GM23248 (cell line): ENCODE measurements around the gene TSPAN3. TPM values are rescaled to one million over a fixed set of nuclear protein-coding genes. Genes with fewer than 3 reads are reported as not detected.

Source experiments
- DNase-seq: peaks from one replicate; pipeline ENCODE4 v3.0.0-alpha.2; 2015
- H2AFZ ChIP-seq: fragments of 200-600 bp; sonication (generic); 2 replicates; pipeline ENCODE4 v1.6.1; 2016; ENCODE audit warnings: antibody characterized with exemption
- H3F3A ChIP-seq: fragments of 200-600 bp; sonication (generic); 2 replicates; pipeline ENCODE4 v1.6.1; 2016; ENCODE audit warnings: mild to moderate bottlenecking, antibody characterized with exemption, mixed run types; ENCODE audit not compliant: insufficient read depth
- H3K27ac ChIP-seq: fragments of 200-600 bp; sonication (generic); 2 replicates; pipeline ENCODE4 v1.5.1; 2016; ENCODE audit warnings: mild to moderate bottlenecking
- H3K27me3 ChIP-seq: fragments of 200-600 bp; sonication (generic); replicated peaks from 2 replicates; pipeline ENCODE4 v1.6.1; 2016; ENCODE audit warnings: mild to moderate bottlenecking; ENCODE audit not compliant: insufficient read depth
- H3K36me3 ChIP-seq: fragments of 200-600 bp; sonication (generic); 2 replicates; pipeline ENCODE4 v1.6.1; 2016; ENCODE audit warnings: low read depth, mild to moderate bottlenecking
- H3K4me1 ChIP-seq: fragments of 200-600 bp; sonication (generic); 2 replicates; pipeline ENCODE4 v1.6.1; 2016; ENCODE audit warnings: mild to moderate bottlenecking; ENCODE audit not compliant: insufficient read depth
- H3K4me2 ChIP-seq: fragments of 200-600 bp; sonication (generic); one replicate; pipeline ENCODE4 v1.6.1; 2016; ENCODE audit warnings: mild to moderate bottlenecking; ENCODE audit not compliant: unreplicated experiment
- H3K4me3 ChIP-seq: fragments of 200-600 bp; sonication (generic); 2 replicates; pipeline ENCODE4 v1.5.1; 2016; ENCODE audit warnings: mild to moderate bottlenecking
- H3K79me2 ChIP-seq: fragments of 200-600 bp; sonication (generic); 2 replicates; pipeline ENCODE4 v1.6.1; 2016; ENCODE audit warnings: mild to moderate bottlenecking; ENCODE audit not compliant: insufficient read depth
- H3K9ac ChIP-seq: fragments of 200-600 bp; sonication (generic); 2 replicates; pipeline ENCODE4 v1.6.1; 2016; ENCODE audit warnings: mild to moderate bottlenecking
- H3K9me2 ChIP-seq: fragments of 200-600 bp; sonication (generic); 2 replicates; pipeline ENCODE4 v1.6.1; 2016; ENCODE audit warnings: mixed run types, mild to moderate bottlenecking, moderate library complexity; ENCODE audit not compliant: insufficient read depth
- H3K9me3 ChIP-seq: fragments of 200-600 bp; sonication (generic); one replicate; pipeline ENCODE4 v1.6.1; 2017; ENCODE audit warnings: low read depth
- H4K20me1 ChIP-seq: fragments of 200-600 bp; sonication (generic); 2 replicates; pipeline ENCODE4 v1.6.0; 2016; ENCODE audit not compliant: insufficient read depth
- EZH2 ChIP-seq: fragments of 200-600 bp; sonication (generic); IDR thresholded peaks from 2 replicates; pipeline ENCODE4 v1.6.1; 2018; ENCODE audit warnings: antibody characterized with exemption, mild to moderate bottlenecking; ENCODE audit not compliant: insufficient read depth, poor library complexity, severe bottlenecking
- EZH2phosphoT487 ChIP-seq: fragments of 200-600 bp; sonication (generic); IDR thresholded peaks from 2 replicates; pipeline ENCODE4 v1.6.1; 2018; ENCODE audit warnings: antibody characterized with exemption, moderate library complexity, mild to moderate bottlenecking, low read depth; ENCODE audit not compliant: insufficient read depth
- WGBS, 2 experiments: methylation state at CpG; one replicate each; pipeline ENCODE4 v1.1.6; 2015 to 2017; ENCODE audit warnings: low lambda C conversion rate in 2 of 2, low coverage in 1 of 2; ENCODE audit errors: missing lambda C conversion rate in 2 of 2; 5-methylcytosine and 5-hydroxymethylcytosine counted together
- in situ Hi-C: fragments of 300-500 bp; cut with MboI; formaldehyde crosslinking; loops from 2 replicates; pipeline ENCODE4 v1.15.0; 2020
- polyA plus RNA-seq: library from polyadenylated mRNA; unstranded; fragments of >200 nt; fragmentation: Nextera tagmentation; extraction: Ambion mirVana; gene quantifications from 2 replicates; pipeline ENCODE4 v1.2.1, GENCODE V29; 2016
- total RNA-seq: library from RNA; depleted of rRNA; stranded (reverse); fragments of >200 nt; shearing (Covaris generic); gene quantifications from 2 replicates; pipeline ENCODE4 v1.2.3, GENCODE V29; 2014

Gene TSPAN3
- total and polyA plus RNA-seq, 2 experiments from 2014 or later, result 307 to 321 TPM

DNA sequence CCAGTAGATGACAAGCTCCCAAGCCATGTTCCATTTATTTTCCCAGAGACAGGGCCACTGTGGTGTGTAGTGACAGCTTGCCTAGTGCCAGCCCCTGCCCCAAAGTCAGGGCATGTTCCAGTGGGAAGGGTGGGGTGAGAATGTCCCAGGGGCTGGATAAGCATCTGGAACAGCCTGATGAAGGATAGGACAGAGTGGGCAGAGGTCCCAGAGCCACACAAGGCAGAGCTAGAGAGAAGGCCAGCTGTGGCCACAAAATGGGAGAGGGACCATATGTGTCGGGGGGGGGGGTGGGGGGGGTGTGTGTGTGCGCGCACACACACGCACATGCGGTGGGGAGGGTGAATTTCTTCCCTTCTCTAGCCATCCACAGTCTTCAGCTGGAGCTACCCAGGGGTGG lies 27.0 kb upstream of the TSPAN3 start:
- no peaks in the 10 kb centered on the region for H3K4me1 ChIP-seq
- H3K27ac ChIP-seq, result no peak overlapping the region
- H3K9me2 ChIP-seq, result no peaks in the 10 kb centered on the region
- TF ChIP-seq EZH2 (no peak), EZH2phosphoT487 (no peak)
- no peak overlapping the region for H3K4me3 ChIP-seq
- no peak for DNase-seq
- H2AFZ ChIP-seq, result no peak overlapping the region
- WGBS, 2 experiments, result 92% methylated on average over 5 of the region's 5 CpGs; no CpG with 5 or more reads in 1 of the 2 experiments
- H3K9ac ChIP-seq, result no peak overlapping the region
- no peaks in the 10 kb centered on the region for H3K9me3 ChIP-seq
- no peaks in the 10 kb centered on the region for H3K79me2 ChIP-seq
- no peak overlapping the region for H3K4me2 ChIP-seq
- no peaks in the 10 kb centered on the region for H3F3A ChIP-seq
- H3K27me3 ChIP-seq, result no peaks in the 10 kb centered on the region
- H4K20me1 ChIP-seq, result no peaks in the 10 kb centered on the region
- H3K36me3 ChIP-seq, result no peaks in the 10 kb centered on the region
- in situ Hi-C loops, result no loop called here

DNA sequence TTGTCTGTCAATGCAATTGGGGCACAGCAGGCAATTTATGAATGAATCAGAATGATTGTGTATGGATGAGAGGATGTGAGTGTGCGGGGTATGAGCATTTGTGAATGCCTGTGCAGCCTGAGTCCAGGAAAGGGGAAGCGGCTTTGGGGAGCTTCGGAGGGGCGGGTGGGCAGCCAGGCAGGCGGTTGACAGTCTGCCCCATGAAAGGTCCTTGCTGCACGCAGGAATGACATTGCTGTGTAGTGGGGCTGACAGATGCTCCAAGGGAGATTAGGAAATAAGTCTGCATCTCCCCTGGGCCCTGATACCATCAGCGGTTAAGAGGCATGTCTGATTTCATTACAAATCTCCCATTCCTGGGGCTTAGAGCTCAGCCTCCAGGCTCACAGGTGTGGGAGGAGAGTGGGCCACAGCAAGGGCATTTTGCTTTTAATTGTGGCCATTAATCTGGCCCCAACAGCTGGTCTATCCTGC lies 26.4 kb upstream of the TSPAN3 start:
- in situ Hi-C loops, result no loop called here
- WGBS, 2 experiments, result 96 to 100% methylated on average over 3 to 7 of the region's 7 CpGs
- no peak overlapping the region for H3K4me2 ChIP-seq

DNA sequence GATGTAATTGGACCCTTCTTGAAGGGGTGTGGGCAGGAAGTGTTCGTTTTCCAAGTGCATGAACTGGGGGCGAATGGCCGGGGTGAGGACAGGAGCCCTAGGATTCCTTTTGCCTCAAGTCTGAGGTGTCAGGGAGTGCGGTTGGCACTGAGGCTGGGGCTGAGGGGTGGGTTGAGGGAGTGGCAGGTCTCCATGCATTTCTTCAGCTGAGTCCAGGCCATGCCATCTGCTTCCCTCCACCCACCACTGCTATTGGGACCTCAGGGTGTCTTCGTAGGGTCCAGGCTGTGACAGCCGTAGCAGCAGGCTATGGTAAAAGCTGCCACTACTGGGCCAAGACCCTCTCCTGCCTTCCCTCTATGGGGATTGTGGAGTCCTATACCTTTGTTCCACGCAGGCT lies 25.6 kb upstream of the TSPAN3 start:
- Histone ChIP-seq H3K27me3 (no peaks in the 10 kb centered on the region), H3K4me2 (no peak overlapping the region), H2AFZ (no peak overlapping the region), H3F3A (no peaks in the 10 kb centered on the region), H3K9me2 (no peaks in the 10 kb centered on the region), H3K9ac (no peak overlapping the region), H3K79me2 (no peaks in the 10 kb centered on the region), H3K4me3 (no peak overlapping the region), H3K27ac (no peak overlapping the region), H4K20me1 (no peaks in the 10 kb centered on the region), H3K9me3 (no peaks in the 10 kb centered on the region), H3K36me3 (no peaks in the 10 kb centered on the region), H3K4me1 (no peaks in the 10 kb centered on the region)
- TF ChIP-seq EZH2phosphoT487 (no peak), EZH2 (no peak)
- no peak for DNase-seq
- in situ Hi-C loops, result no loop called here
- 90 to 93% methylated on average over 7 of the region's 7 CpGs for WGBS, 2 experiments

More for the DNA sequence above, 26.4 kb upstream of the TSPAN3 start:
- no peak overlapping the region for H3K4me3 ChIP-seq
- H3F3A ChIP-seq, result no peaks in the 10 kb centered on the region
- no peak overlapping the region for H3K27ac ChIP-seq
- no peaks in the 10 kb centered on the region for H3K4me1 ChIP-seq
- no peak overlapping the region for H2AFZ ChIP-seq
- no peak for DNase-seq
- H3K79me2 ChIP-seq, result no peaks in the 10 kb centered on the region
- no peaks in the 10 kb centered on the region for H3K9me2 ChIP-seq
- no peak for TF ChIP-seq EZH2phosphoT487
- H3K27me3 ChIP-seq, result no peaks in the 10 kb centered on the region
- no peak overlapping the region for H3K9ac ChIP-seq
- no peaks in the 10 kb centered on the region for H3K9me3 ChIP-seq
- no peaks in the 10 kb centered on the region for H3K36me3 ChIP-seq
- H4K20me1 ChIP-seq, result no peaks in the 10 kb centered on the region

DNA sequence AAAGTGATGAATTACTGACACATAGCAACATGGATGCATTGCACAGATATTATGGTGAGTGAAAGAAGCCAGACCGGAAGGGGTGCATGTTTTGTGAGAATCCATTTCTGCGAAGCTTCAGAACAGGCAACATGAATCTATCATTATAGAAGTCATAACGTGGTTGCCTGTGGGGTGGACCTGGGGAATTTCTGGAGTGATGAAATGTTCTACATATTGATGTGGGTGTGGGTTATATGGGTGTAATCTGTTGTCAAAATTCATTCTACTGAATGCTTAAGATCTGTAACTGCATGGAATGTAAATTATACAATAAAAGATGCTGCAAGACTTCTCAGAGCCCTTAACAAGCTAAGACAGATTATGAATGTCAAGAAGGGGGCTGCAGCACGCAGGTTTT lies 25.2 kb upstream of the TSPAN3 start:
- Histone ChIP-seq H3K4me2 (no peak overlapping the region), H3K4me3 (no peak overlapping the region), H3K4me1 (no peaks in the 10 kb centered on the region), H3K9ac (no peak overlapping the region), H3F3A (no peaks in the 10 kb centered on the region), H2AFZ (no peak overlapping the region), H3K27me3 (no peaks in the 10 kb centered on the region), H3K36me3 (no peaks in the 10 kb centered on the region), H4K20me1 (no peaks in the 10 kb centered on the region), H3K9me3 (no peaks in the 10 kb centered on the region), H3K79me2 (no peaks in the 10 kb centered on the region), H3K27ac (no peak overlapping the region), H3K9me2 (no peaks in the 10 kb centered on the region)
- in situ Hi-C loops, result no loop called here
- TF ChIP-seq EZH2phosphoT487, result no peak
- no peak for TF ChIP-seq EZH2
- WGBS, 2 experiments, result 57 to 68% methylated on average over 4 of the region's 4 CpGs
- no peak for DNase-seq
